ENCODE measurements around the gene MICALL2. TPM values are rescaled to one million over a fixed set of nuclear protein-coding genes. Genes with fewer than 3 reads are reported as not detected.
"Not testable (repeated sequence)": the region's sequence is repeated elsewhere in the genome, so short reads cannot be mapped to it uniquely, and the experiment has no call there.

Gene MICALL2
- total RNA-seq, 1 donor from 2014 or later = 19.7 TPM

DNA sequence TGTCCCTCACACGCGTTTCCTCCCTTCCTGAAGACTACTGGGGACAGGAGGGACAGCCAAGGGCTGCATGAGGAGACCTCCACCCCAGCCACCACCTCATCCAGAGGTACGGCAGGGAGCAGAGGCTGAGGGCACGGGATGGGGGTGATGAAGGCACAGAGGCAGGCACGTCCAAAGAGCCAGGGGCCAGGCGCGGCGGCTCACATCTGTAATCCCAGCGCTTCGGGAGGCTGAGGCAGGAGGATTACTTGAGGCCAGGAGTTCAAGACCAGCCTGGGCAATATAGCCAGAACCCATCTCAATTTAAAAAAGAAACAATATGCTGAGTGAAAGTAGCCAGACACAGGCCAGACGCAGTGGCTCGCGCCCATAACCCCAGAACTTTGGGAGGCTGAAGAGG is 3.3 kb downstream of the MICALL2 start:
- intact Hi-C loops (cut with DNase I) = no loop called here
- no peak for DNase-seq (ENCODE audit: low spot score)

DNA sequence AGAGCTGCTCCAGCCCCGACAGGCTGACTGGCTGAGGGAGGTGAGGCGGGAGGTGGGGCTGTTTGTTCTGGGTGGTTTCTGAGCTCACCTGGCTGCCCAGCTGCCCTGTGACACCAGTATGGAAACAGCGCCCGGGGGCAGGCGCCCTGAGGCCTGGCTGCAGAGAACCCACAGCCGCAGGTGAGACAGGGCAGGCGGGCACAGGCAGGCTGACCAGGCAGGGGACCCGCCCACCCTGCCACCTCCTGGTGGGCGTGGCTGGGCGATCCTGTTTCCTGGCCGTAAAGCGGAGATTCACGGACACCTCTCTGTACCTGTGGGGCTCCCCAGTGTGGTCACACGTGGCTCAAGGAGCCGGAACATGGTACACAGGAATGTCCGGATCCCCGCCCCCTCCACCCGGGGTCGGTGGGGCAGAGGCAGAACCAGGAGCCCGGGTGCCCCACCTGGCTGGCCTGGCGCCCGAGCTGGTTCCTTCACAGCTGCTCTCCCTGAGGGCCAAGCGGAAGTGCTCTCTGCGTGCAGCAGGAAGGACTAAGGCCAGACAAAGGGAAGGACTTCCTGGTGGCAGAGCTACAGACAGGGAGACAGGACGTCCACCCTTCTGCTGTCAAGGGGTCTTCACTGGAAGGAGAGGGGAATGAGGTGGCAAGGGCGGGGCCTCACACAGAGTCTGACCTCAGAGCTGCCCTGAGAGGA is 3.9 kb downstream of the MICALL2 start:
- no peak for DNase-seq (ENCODE audit: low spot score)
- intact Hi-C loops (cut with DNase I) = no loop called here

DNA sequence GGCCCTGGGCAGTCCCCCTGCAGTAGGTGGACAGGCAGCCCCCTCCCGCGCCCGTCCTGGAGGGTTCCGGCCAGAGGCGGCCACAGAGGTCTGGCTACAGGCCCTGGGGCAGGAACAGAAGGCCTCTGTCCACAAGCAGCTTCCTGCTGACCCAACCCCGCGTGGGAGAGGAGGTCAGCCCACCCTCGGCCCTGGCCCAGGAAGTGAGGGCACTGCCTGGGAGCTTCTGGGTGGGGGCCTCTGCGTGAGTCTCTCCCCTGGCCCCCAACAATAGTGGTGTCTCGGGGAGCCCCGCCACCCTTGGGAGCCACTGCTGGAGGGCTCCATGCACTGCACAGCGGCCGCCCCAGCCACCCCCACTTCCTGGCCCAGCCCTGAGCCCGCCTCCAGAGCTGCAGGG is 4.7 kb downstream of the MICALL2 start:
- intact Hi-C loops (cut with DNase I) = no loop called here
- DNase-seq (ENCODE audit: low spot score) = no peak

DNA sequence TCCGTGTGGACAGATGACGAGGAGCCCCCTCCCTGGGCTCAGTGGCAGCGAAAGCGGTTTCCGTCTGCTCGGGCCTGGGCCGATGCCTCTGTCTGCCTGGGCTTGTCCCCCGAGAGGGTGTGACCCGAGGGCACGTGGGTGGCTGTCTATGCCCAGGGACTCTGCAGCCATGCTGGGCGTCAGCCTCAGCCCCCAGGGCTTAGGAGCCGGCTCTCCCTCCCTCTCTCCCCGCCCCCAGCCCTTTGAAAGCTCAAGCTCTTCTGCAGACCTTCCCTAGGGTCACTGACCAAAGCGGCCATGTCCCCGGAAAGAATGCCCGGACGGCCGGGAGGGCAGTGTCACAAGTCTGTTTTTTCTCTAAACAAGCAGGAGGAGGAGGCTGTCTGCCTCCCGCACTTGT is 7.1 kb downstream of the MICALL2 start:
- DNase-seq (ENCODE audit: low spot score) = no peak
- intact Hi-C loops (cut with DNase I) = no loop called here

DNA sequence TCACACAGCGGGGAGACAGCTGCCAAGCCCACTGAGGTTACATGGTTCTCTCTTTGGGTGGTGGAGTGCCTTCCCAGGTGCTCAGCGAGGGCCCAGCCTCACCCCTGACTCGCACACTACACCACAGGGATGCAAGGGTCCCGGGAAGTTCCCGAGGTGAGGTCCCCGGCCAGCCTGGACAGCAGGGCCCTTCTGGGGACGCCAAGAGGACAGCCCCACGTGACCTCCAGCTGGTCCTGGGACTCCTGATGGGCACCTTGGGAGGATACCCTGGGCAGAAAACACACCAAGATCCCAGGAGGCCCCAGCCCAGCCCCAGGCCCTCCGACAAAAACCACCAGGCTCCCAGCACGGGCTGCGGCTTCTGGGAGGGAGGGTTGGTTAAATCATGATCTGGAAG is 8.3 kb downstream of the MICALL2 start:
- DNase-seq (ENCODE audit: low spot score) = no peak
- intact Hi-C loops (cut with DNase I) = no loop called here

DNA sequence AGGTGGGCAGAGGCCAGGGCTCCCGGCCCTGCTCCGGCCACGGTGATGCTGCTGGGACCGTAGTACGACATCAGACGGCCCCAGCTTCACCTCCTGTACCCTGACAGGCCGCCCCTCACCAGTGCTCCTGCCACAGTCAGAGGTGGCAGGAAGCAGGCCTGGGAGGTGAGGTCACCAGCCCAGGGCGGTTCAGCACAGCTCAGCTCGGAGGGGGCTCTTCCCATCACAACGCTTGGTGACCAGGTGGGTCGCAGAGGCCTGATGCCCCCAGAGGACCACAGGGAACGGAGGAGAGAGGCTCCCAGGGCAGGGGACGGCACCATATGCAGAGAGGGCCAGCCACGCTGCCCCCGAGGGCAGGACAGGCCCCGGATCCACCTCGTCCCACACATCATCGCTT is 8.8 kb downstream of the MICALL2 start:
- no peak for DNase-seq (ENCODE audit: low spot score)
- intact Hi-C loops (cut with DNase I) = no loop called here

DNA sequence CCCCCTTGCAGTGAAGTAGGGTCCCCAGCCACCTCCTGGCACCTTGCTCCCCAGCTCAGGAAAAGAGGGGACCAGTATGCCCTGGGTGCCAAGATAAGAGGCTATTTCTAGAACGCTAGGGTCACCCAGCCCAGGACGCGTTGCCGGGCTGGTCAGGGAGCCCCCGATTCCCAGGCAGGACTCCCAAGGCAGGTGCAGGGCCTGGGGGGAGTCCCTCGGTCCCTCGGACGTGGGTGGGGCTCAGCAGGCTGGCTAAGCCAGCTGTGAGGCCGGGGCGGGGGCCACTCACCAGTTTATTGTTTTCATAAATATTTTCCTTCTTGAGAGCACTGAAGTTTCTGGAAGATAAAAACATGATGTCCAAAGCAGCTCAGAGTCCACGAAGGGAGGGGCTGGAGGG is 9.3 kb downstream of the MICALL2 start:
- DNase-seq (ENCODE audit: low spot score) = no peak
- intact Hi-C loops (cut with DNase I) = no loop called here

DNA sequence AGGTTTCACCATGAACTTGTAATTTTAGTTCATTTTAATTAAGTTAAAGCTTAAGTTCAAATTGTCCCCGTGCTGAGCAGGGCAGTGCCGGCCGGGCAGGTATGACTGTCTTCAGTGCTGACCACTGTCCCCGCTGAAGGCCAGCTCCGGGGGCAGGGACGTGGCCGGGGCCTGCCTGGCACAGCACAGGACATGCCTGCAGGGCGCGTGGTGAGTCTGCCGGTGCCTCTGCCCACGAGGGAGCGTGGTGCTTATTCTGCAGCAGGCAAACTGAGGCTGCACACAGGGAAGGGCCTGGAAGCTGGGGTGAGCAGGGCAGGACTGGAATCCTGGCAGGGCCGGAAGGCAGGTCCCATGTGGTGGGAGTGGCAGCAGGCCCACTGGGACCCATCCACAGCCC is 9.8 kb downstream of the MICALL2 start:
- no peak for DNase-seq (ENCODE audit: low spot score)
- intact Hi-C loops (cut with DNase I) = no loop called here

DNA sequence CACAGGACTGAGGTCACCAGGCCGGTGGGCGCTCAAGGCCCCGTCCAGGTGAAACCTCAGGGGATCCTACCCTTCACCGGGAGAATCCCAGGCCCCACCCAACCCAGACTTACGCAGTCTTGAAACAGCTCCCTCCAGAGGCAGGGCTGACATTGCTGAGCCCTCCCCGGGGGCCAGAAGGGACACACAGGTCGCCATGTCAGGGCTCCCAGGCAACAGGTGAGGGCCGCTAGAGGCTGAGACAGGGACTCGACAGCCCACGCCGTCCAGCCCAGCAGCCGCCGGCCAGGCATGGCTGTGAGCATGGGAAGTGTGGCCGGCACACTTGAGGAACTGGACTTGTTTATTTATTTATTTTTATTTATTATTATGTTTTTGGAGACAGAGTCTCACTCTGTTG is 10.3 kb downstream of the MICALL2 start:
- intact Hi-C loops (cut with DNase I) = no loop called here
- no peak for DNase-seq (ENCODE audit: low spot score)

DNA sequence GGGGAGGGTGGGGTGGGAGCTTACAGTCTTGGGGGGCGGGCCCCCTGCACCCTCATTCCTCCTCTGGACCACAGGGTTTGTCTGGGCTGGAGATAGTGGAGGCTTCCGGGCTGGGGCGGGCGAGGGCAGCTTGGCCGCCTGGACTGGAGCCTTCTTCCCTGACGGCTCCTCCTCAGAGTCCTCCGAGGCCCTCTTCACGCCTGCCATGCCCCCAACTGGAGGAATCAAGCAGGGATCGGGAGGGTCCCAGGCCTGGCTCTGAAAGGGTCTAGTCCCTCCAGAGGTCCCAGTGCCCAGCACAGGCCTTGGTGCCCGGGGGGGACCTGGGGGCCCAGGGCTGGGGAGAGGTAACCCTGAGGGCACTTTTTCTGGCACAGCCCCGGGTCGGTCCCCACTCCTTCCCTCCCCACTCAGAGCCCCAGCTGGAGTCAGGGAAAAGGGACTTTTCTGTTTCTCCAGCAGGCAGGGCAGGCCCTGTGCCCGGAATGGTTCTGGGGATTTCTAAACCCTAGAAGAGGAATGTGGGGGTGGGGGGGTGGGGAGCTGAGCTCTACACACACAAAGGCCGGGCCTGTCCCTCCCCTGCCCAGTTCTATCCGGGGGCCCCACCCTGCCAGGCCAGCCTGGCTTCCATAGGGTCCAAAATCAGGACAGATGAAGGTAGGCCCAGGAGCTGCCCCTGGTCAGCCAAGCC is 11.6 kb downstream of the MICALL2 start:
- DNase-seq (ENCODE audit: low spot score) = no peak
- intact Hi-C loops (cut with DNase I) = no loop called here

DNA sequence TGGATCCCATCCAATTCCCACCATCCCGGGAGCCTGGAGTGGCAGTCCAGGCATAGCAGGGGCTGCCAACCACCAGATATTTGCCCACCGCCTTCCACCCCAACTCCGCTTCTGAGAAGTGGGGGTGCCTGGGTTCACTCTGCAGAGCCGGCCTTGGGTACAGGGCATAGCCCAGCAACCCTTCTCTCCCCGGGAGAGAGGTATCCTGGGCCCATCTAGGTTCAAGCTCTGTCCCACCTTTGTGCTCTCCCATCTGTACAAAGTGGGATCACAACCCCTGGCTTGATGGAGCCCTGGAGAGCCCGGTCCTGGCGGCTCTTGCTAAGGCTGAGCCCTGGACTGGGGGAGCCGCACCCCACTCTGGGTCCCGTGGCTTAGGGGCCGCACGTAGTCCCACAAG is 12.2 kb downstream of the MICALL2 start:
- intact Hi-C loops (cut with DNase I) = no loop called here

DNA sequence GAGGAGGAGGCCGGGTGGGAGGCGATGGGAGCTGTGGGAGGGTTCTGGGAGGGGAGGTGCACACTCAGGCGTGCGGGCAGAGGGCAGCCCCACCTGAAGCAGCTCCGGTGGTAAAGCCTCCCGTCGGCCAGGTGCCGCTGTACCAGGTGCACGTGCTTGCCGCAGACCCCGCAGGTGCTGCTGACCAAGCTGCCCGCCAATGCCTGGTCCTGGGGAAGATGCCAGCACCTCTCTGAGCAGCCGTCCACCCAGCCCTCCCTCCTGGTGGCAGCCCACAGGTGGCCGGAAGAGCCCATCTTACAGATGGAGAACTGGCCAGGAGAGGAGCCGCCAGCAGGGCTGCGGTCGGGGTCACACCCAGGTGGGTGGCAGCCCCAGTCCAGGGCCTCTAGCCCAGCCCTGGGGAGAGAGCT is 12.6 kb downstream of the MICALL2 start:
- DNase-seq (ENCODE audit: low spot score) = no peak
- intact Hi-C loops (cut with DNase I) = no loop called here

More for the DNA sequence above, 12.2 kb downstream of the MICALL2 start:
- no peak for DNase-seq (ENCODE audit: low spot score)

DNA sequence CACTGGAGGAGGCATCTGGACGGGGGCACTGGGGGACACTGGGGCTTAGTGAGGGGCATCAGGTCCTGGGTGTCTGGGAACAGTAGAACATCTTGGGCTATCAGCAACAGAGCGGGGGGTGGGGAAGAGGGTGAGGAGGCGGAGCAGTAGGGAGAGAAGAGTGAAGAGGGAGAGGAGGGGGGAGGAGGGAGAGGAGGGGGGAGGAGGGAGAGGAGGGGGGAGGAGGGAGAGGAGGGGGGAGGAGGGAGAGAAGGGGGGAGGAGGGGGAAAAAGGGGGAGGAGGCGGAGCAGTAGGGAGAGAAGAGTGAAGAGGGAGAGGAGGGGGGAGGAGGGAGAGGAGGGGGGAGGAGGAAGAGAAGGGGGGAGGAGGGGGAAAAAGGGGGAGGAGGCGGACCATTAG is 13.2 kb downstream of the MICALL2 start:
- intact Hi-C loops (cut with DNase I); DNase-seq (ENCODE audit: low spot score): not testable (repeated sequence)

DNA sequence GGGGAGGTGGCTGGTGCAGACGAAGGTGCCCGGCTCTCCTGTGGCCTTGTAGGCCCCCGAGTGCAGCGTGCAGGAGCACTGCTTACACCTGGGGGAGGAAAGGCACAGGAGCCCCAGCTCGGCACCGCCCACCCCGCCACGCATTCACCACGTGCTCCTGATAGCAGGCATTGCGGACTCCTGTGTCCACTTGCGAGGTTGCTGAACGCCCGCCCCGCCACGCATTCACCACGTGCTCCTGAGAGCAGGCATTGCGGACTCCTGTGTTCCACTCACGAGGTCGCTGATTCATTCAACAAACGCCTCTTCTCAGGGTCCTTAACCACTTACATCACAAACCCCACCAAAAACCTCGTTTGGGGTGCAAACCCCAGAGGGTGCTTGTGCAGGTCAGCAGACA is 13.9 kb downstream of the MICALL2 start:
- no peak for DNase-seq (ENCODE audit: low spot score)
- intact Hi-C loops (cut with DNase I) = no loop called here

DNA sequence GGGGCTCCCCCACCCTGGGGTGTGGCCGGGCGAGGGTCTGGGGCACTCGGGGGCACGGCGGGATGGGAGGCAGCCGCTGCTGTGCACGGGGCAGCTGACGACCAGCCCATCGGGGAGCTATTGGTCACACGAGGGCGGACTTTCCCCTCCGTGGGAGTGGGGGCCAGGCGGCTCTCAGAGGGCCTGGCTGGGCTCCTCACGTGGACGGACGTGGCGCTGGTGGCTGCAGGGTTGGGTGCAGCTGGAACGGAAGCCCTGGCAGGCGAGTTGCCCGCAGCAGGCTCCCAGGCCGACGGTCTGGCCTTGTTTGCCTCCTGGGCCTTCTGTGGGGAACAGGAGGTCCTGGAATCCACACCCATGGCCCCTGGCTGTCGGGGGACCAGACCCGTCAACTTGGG is 14.3 kb downstream of the MICALL2 start:
- DNase-seq (ENCODE audit: low spot score) = no peak
- intact Hi-C loops (cut with DNase I) = no loop called here

DNA sequence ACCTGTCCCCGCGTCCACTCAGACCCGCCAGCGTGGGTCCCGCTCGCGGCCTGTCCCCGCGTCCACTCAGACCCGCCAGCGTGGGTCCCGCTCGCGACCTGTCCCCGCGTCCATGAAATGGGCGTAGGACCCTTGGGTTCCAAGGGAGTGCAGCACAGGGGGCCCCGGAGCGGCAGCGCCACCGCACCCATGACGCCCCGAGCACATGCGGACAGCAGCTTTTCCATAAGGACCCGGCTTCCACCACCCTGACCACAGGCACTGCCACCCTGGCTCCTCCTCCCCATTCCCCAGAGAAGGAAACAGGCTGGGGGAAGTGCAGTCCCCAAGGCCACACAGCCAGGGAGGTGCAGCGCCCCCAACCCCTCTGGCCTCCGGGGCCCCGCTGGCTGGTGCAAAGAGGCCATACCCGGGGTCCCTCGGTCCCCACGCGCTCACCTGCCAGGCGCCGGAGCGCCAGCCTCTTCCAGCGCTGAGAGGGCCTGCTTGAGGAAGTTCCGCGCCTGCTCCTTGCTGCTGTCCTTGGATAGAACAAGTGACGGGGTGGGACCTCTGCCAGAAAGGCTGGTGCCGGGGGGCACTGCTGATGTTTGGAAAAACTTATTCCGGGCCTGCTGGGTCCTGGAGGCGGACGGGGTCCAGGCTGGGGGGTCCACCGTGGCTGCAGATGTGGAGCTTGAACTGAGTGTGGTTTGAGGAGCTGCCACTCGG is 14.9 kb downstream of the MICALL2 start:
- DNase-seq (ENCODE audit: low spot score) = no peak
- intact Hi-C loops (cut with DNase I) = no loop called here

DNA sequence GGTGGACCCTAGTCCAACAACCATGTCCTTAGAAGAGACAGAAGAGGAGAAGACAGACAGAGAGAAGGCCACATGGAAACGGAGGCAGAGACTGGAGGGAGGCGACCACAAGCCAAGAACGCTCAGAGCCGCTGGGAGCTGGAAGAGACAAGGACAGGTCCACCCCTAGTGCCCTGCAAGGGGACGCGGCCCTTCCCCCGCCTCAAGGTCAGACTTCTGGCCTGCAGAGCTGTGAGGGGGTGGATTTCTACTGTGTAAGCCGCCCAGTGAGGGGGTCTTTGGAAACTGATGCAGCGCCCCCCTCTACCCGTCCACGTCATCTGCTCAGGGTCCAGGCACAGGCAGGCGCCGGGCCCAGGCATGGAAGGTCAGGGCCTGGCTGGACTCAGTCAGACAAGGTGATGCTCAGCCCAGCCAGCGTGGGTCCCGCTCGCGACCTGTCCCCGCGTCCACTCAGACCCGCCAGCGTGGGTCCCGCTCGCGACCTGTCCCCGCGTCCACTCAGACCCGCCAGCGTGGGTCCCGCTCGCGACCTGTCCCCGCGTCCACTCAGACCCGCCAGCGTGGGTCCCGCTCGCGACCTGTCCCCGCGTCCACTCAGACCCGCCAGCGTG is 15.6 kb downstream of the MICALL2 start:
- DNase-seq (ENCODE audit: low spot score); intact Hi-C loops (cut with DNase I): not testable (repeated sequence)

DNA sequence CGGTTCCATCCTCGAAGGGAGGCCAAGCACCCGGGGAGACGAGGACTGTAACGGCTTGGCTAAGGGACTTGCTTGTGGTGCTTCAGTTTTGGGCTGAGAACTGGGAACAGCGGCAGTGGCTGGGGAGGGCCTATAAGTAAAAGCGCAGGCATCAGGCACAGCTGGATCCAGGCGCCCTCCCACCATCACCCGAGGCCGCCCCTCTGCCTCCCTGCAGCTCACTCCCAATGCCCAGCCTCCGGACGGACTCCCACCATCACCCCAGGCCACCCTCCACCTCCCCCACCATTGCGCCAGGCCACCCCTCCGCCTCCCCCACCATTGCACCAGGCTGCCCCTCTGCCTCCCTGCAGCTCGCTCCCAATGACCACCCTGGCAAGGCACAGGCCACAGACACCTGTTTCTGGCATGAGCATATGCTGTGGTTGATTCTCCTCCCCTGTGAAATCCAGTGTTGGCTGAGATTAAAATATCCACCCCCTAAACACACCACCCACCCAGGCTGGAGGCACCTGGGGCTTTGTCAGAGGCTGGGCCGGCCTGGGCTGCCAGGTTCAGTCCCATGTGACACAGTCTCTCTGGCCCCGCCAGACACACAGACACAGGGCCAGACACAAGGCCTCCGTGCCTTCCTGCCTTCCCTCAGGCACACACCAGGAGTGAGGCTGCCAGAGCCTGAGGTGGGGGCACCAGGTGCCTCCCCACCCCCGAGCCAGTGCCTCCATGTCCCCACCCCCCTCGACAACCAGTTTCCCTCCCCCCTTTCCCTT is 16.7 kb downstream of the MICALL2 start:
- intact Hi-C loops (cut with DNase I) = no loop called here
- no peak for DNase-seq (ENCODE audit: low spot score)

DNA sequence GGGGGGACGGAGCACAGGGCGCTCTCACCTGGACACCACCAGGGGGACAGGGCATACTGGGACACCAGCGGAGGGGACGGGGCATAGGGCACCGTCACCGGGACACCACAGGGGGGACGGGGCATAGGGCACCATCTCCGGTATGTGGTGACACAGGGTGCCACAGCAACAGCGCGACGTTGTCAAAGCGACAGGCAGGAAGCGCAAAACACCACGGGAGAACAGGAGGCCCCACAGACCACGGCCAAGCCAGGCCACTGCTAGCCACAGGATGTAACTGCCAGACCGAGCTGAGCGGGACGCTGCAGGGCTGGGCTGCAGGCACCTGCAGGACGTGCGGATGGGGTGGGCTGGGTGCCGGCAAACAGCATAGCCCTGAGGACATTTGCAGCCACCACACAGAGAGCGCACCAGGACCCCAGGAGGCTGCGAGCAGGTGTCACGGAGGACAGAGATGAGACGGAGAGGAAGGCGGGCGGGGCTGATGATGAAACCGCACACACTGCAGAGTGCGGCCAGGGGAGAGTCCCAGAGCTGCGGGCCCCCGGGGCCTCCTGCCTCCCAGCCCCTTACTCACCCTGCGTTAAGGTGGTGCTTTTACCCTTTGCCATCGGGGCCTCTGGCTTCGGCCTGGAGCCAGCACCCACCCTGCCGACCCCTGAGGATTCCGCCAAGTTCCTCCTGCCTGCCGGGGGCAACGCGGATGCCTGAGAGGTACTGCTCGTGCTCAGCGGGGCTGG is 17.5 kb downstream of the MICALL2 start:
- intact Hi-C loops (cut with DNase I) = no loop called here

More for the DNA sequence above, 17.5 kb downstream of the MICALL2 start:
- DNase-seq (ENCODE audit: low spot score) = no peak
